HEK293 (cell line): ENCODE results near the gene DDAH1.

Experiments
- CTCF ChIA-PET: fragments of 350-600 bp; formaldehyde crosslinking; extraction: SDS; loops from one replicate; lab custom pipeline; 2021; ENCODE audit warnings: antibody characterized with exemption; lab: Yijun Ruan, JAX
- POLR2A ChIA-PET: fragments of 300-600 bp; formaldehyde crosslinking; extraction: SDS; loops from one replicate; lab custom pipeline; 2020; ENCODE audit warnings: antibody characterized with exemption, inconsistent platforms; lab: Yijun Ruan, JAX
- H3K27ac ChIP-seq: fragments of 200-500 bp; sonication (Bioruptor generic); 2 replicates; pipeline ENCODE4 v1.5.1; 2014; ENCODE audit warnings: low read depth, low read length, control low read depth, inconsistent platforms; ENCODE audit errors: extremely low read depth
- H3K36me3 ChIP-seq, 2 experiments: fragments of 200-500 bp in 1 of 2; sonication (Bioruptor generic) in 1 of 2; 1 replicate in 1 of 2; 2 replicates in 1 of 2; pipeline ENCODE4 v1.5.1; 2014 to 2017; ENCODE audit warnings: inconsistent platforms in 2 of 2, low read length in 2 of 2; ENCODE audit not compliant: control insufficient read depth in 2 of 2, insufficient read depth in 1 of 2
- H3K4me1 ChIP-seq: fragments of 200-500 bp; sonication (Bioruptor generic); 2 replicates; pipeline ENCODE4 v1.5.1; 2014; ENCODE audit warnings: mild to moderate bottlenecking, low read length, inconsistent platforms; ENCODE audit not compliant: control insufficient read depth, insufficient read depth
- H3K4me3 ChIP-seq: 2 replicates; pipeline ENCODE4 v1.5.1; 2011; ENCODE audit warnings: low read depth, mild to moderate bottlenecking, control low read depth, low read length, moderate library complexity
- H3K9me3 ChIP-seq: fragments of 200-500 bp; sonication (Bioruptor generic); 2 replicates; pipeline ENCODE4 v1.5.1; 2014; ENCODE audit warnings: low read depth, low read length, inconsistent platforms; ENCODE audit not compliant: control insufficient read depth, insufficient read depth
- BCL6B ChIP-seq: fragments of 450-650 bp; formaldehyde crosslinking; IDR thresholded peaks from 2 replicates; pipeline ENCODE4 v1.5.1; 2017; ENCODE audit warnings: missing biosample characterization, missing genetic modification characterization
- KLF1 ChIP-seq: fragments of 450-650 bp; formaldehyde crosslinking; IDR thresholded peaks from 2 replicates; pipeline ENCODE4 v1.5.1; 2016; ENCODE audit warnings: missing biosample characterization, missing genetic modification characterization
- KLF17 ChIP-seq: fragments of 450-650 bp; formaldehyde crosslinking; IDR thresholded peaks from 2 replicates; pipeline ENCODE4 v1.5.1; 2016; ENCODE audit warnings: missing biosample characterization, missing genetic modification characterization
- MEIS1 ChIP-seq: sonication (generic); formaldehyde crosslinking; IDR thresholded peaks from 2 replicates; pipeline ENCODE4 v1.8.1; 2022; ENCODE audit warnings: missing genetic modification reagents, mild to moderate bottlenecking, borderline replicate concordance
- MZF1 ChIP-seq: fragments of 450-650 bp; formaldehyde crosslinking; IDR thresholded peaks from 2 replicates; pipeline ENCODE4 v1.5.1; 2017; ENCODE audit warnings: missing biosample characterization, missing genetic modification characterization, borderline replicate concordance
- PRDM10 ChIP-seq: fragments of 450-650 bp; formaldehyde crosslinking; IDR thresholded peaks from 2 replicates; pipeline ENCODE4 v1.5.1; 2016; ENCODE audit warnings: missing biosample characterization, missing genetic modification characterization
- ZBTB48 ChIP-seq: fragments of 450-650 bp; formaldehyde crosslinking; IDR thresholded peaks from 2 replicates; pipeline ENCODE4 v1.5.1; 2016; ENCODE audit warnings: missing biosample characterization, missing genetic modification characterization
- ZBTB7A ChIP-seq: fragments of 450-650 bp; formaldehyde crosslinking; IDR thresholded peaks from 2 replicates; pipeline ENCODE4 v1.5.1; 2016; ENCODE audit warnings: low read depth, missing biosample characterization, missing genetic modification characterization
- ZNF146 ChIP-seq: fragments of 450-650 bp; formaldehyde crosslinking; IDR thresholded peaks from 2 replicates; pipeline ENCODE4 v1.5.1; 2016; ENCODE audit warnings: missing biosample characterization, missing genetic modification characterization
- ZNF157 ChIP-seq: fragments of 450-650 bp; formaldehyde crosslinking; IDR thresholded peaks from 2 replicates; pipeline ENCODE4 v1.5.1; 2016; ENCODE audit warnings: missing biosample characterization, missing genetic modification characterization
- ZNF16 ChIP-seq: fragments of 450-650 bp; formaldehyde crosslinking; IDR thresholded peaks from 2 replicates; pipeline ENCODE4 v1.5.1; 2016; ENCODE audit warnings: low read depth, missing biosample characterization, missing genetic modification characterization
- ZNF223 ChIP-seq: fragments of 450-650 bp; formaldehyde crosslinking; IDR thresholded peaks from 2 replicates; pipeline ENCODE4 v1.5.1; 2016; ENCODE audit warnings: missing biosample characterization, missing genetic modification characterization
- ZNF26 ChIP-seq: fragments of 450-650 bp; formaldehyde crosslinking; IDR thresholded peaks from 2 replicates; pipeline ENCODE4 v1.5.1; 2016; ENCODE audit warnings: missing biosample characterization, missing genetic modification characterization
- ZNF48 ChIP-seq: fragments of 450-650 bp; formaldehyde crosslinking; IDR thresholded peaks from 2 replicates; pipeline ENCODE4 v1.5.1; 2016; ENCODE audit warnings: missing biosample characterization, missing genetic modification characterization
- ZNF639 ChIP-seq: fragments of 450-650 bp; formaldehyde crosslinking; IDR thresholded peaks from 2 replicates; pipeline ENCODE4 v1.5.1; 2016; ENCODE audit warnings: missing biosample characterization, missing genetic modification characterization
- ZNF660 ChIP-seq: fragments of 450-650 bp; IDR thresholded peaks from 2 replicates; pipeline ENCODE4 v1.5.1; 2018; ENCODE audit warnings: missing biosample characterization, mild to moderate bottlenecking, missing genetic modification characterization
- ZNF843 ChIP-seq: fragments of 450-650 bp; formaldehyde crosslinking; IDR thresholded peaks from 2 replicates; pipeline ENCODE4 v1.5.1; 2016; ENCODE audit warnings: missing biosample characterization, missing genetic modification characterization
- ZSCAN23 ChIP-seq: fragments of 450-650 bp; formaldehyde crosslinking; IDR thresholded peaks from 2 replicates; pipeline ENCODE4 v1.5.1; 2016; ENCODE audit warnings: missing biosample characterization, missing genetic modification characterization

DDAH1 gene

GRCh38 chr1:85315789-85316188, 149.2 kb downstream of the DDAH1 start:
- Histone ChIP-seq H3K4me1 (peaks cover 7% of the 10 kb centered on the region; the same call in 1 of the 2 replicates), H3K4me3 (no peak overlapping the region), H3K27ac (no peak overlapping the region), H3K9me3 (no peaks in the 10 kb centered on the region), H3K36me3 (no peaks in the 10 kb centered on the region)
- ChIA-PET POLR2A (interaction anchor here (0.5 to 1.4 kb wide), 3 partner anchors 149 to 462 kb away, joined by 3 to 5 read pairs (median 3); partner anchors contain the start of gene DDAH1), CTCF (interaction anchor here (1.6 to 1.7 kb wide), 2 partner anchors 8 to 28 kb away, joined by 7 to 8 read pairs; no protein-coding TSS in a partner anchor)
- TF ChIP-seq ZNF157 (tag by site-specific recombination) (no peak), ZSCAN23 (tag by site-specific recombination) (no peak), ZNF223 (tag by site-specific recombination) (no peak), MEIS1 (no peak), ZNF843 (no peak), ZNF48 (tag by site-specific recombination) (no peak), BCL6B (tag by site-specific recombination) (no peak), PRDM10 (tag by site-specific recombination) (no peak), ZNF660 (tag by site-specific recombination) (no peak), ZNF146 (no peak), ZBTB7A (no peak), ZBTB48 (tag by site-specific recombination) (no peak), ZNF26 (tag by site-specific recombination) (no peak), ZNF16 (no peak), ZNF639 (tag by site-specific recombination) (no peak), KLF17 (tag by site-specific recombination) (no peak), KLF1 (tag by site-specific recombination) (no peak), MZF1 (tag by site-specific recombination) (no peak)
